OCI-LY7 (cell line): ENCODE results near the gene DOCK1. TPM values are rescaled to one million over a fixed set of nuclear protein-coding genes. Genes with fewer than 3 reads are reported as not detected.

Experiments used
- BruUV-seq: library from RNA; stranded (reverse); fragments of 400-500 nt; replicated peaks from 2 replicates; lab custom pipeline; 2021; lab: Mats Ljungman, UMichigan
- CTCF ChIA-PET: fragments of 300-600 bp; sonication (Branson Sonifier 250); formaldehyde crosslinking; loops from one replicate; lab custom pipeline; 2022; ENCODE audit warnings: antibody characterized with exemption; ENCODE audit not compliant: unreplicated experiment; lab: Charles Lee
- POLR2A ChIA-PET: fragments of 300-600 bp; sonication (Branson Sonifier 250); formaldehyde crosslinking; loops from one replicate; lab custom pipeline; 2022; ENCODE audit warnings: antibody characterized with exemption; lab: Charles Lee
- DNase-seq: peaks from one replicate; pipeline ENCODE4 v3.0.0-alpha.2; 2015; ENCODE audit warnings: low spot score
- H2AFZ ChIP-seq: fragments of 200-600 bp; sonication (generic), shearing (Covaris generic); 2 replicates; pipeline ENCODE4 v1.6.1; 2014; ENCODE audit warnings: mild to moderate bottlenecking, antibody characterized with exemption, low read length, moderate library complexity
- H3K27ac ChIP-seq: fragments of 200-600 bp; sonication (generic); 2 replicates; pipeline ENCODE4 v1.5.1; 2014; ENCODE audit warnings: mixed run types, low read depth, mild to moderate bottlenecking, moderate library complexity, low read length, inconsistent platforms; ENCODE audit not compliant: poor library complexity, severe bottlenecking
- H3K36me3 ChIP-seq: fragments of 200-600 bp; sonication (generic); 2 replicates; pipeline ENCODE4 v1.6.1; 2014; ENCODE audit warnings: mild to moderate bottlenecking, antibody characterized with exemption, low read length, moderate library complexity, mixed read lengths; ENCODE audit not compliant: insufficient read depth
- H3K4me1 ChIP-seq: fragments of 200-600 bp; sonication (generic); 2 replicates; pipeline ENCODE4 v1.5.1; 2014; ENCODE audit warnings: mild to moderate bottlenecking, low read length; ENCODE audit not compliant: insufficient read depth, poor library complexity, severe bottlenecking
- H3K4me2 ChIP-seq: fragments of 200-600 bp; sonication (generic); 2 replicates; pipeline ENCODE4 v1.6.1; 2014; ENCODE audit warnings: mild to moderate bottlenecking, low read length
- H3K4me3 ChIP-seq: fragments of 200-600 bp; sonication (generic); 2 replicates; pipeline ENCODE4 v1.5.1; 2014; ENCODE audit warnings: mild to moderate bottlenecking, low read depth, low read length; ENCODE audit not compliant: poor library complexity, severe bottlenecking
- H3K79me2 ChIP-seq: fragments of 200-600 bp; sonication (generic); 2 replicates; pipeline ENCODE4 v1.6.1; 2016; ENCODE audit warnings: low read depth, mild to moderate bottlenecking, low read length, moderate library complexity, mixed read lengths; ENCODE audit not compliant: insufficient read depth
- H3K9me2 ChIP-seq: fragments of 200-600 bp; sonication (generic); 2 replicates; pipeline ENCODE4 v1.6.1; 2016; ENCODE audit warnings: mild to moderate bottlenecking, low read length, mixed read lengths; ENCODE audit not compliant: insufficient read depth
- H3K9me3 ChIP-seq: fragments of 200-600 bp; sonication (generic); 2 replicates; pipeline ENCODE4 v1.6.1; 2014; ENCODE audit warnings: mild to moderate bottlenecking, mixed run types, low read length, mixed read lengths
- H4K20me1 ChIP-seq: fragments of 200-600 bp; sonication (generic); 2 replicates; pipeline ENCODE4 v1.6.1; 2014; ENCODE audit warnings: mild to moderate bottlenecking, antibody characterized with exemption, low read length, moderate library complexity, mixed read lengths; ENCODE audit not compliant: insufficient read depth
- CTCF ChIP-seq: fragments of 200-600 bp; sonication (generic); conservative IDR thresholded peaks from 2 replicates; pipeline ENCODE4 v1.5.1; 2014; ENCODE audit warnings: mild to moderate bottlenecking, antibody characterized with exemption, low read length, moderate library complexity, mixed read lengths
- EZH2phosphoT487 ChIP-seq: fragments of 200-600 bp; sonication (generic); IDR thresholded peaks from 2 replicates; pipeline ENCODE4 v1.6.1; 2018; ENCODE audit warnings: low read depth, borderline replicate concordance, mild to moderate bottlenecking, mixed run types, antibody characterized with exemption, low read length, moderate library complexity, mixed read lengths
- intact Hi-C: fragments of 100-400 bp; cut with micrococcal nuclease; formaldehyde crosslinking; loops from one replicate; pipeline ENCODE4 v1.10.0; 2022; ENCODE audit not compliant: unreplicated experiment
- total RNA-seq, 2 experiments: library from RNA; depleted of rRNA in 1 of 2; stranded (reverse); fragments of >200 nt in 1 of 2; shearing (Covaris generic) in 1 of 2; gene quantifications; 2 replicates each; pipeline ENCODE4 v1.2.3, GENCODE V29; 2014 to 2022

DOCK1 gene
- total RNA-seq, 2 experiments from 2014 or later = not detected

- H3K36me3 ChIP-seq = no peaks in the 10 kb centered on the region
- ChIA-PET POLR2A (no interaction called here), CTCF (no interaction called here)
- no peaks in the 10 kb centered on the region for H3K79me2 ChIP-seq
- H3K27ac ChIP-seq = no peak overlapping the region
- intact Hi-C loops = no loop called here
- BruUV-seq = no TSS peak
- H3K9me2 ChIP-seq = no peaks in the 10 kb centered on the region
- no peak overlapping the region for H3K4me2 ChIP-seq
- no peaks in the 10 kb centered on the region for H4K20me1 ChIP-seq
- H3K4me1 ChIP-seq = no peaks in the 10 kb centered on the region
- DNase-seq = no peak
- TF ChIP-seq CTCF (no peak), EZH2phosphoT487 (no peak)
- H2AFZ ChIP-seq = no peak overlapping the region
- H3K9me3 ChIP-seq = no peaks in the 10 kb centered on the region
- no peak overlapping the region for H3K4me3 ChIP-seq
Measured at GRCh38 chr10:126959906-126960685, 54.9 kb downstream of the DOCK1 start.

- Histone ChIP-seq H3K9me3 (no peaks in the 10 kb centered on the region), H3K27ac (no peak overlapping the region), H3K4me3 (no peak overlapping the region), H3K4me2 (no peak overlapping the region), H2AFZ (no peak overlapping the region), H4K20me1 (no peaks in the 10 kb centered on the region), H3K79me2 (no peaks in the 10 kb centered on the region), H3K9me2 (no peaks in the 10 kb centered on the region), H3K4me1 (no peaks in the 10 kb centered on the region), H3K36me3 (no peaks in the 10 kb centered on the region)
- ChIA-PET CTCF (no interaction called here), POLR2A (interaction anchor here (0.7 kb wide), 1 partner anchor 743 kb away, joined by 3 read pairs; no protein-coding TSS in a partner anchor)
- DNase-seq = no peak
- intact Hi-C loops = no loop called here
- BruUV-seq = no TSS peak
- TF ChIP-seq EZH2phosphoT487 = no peak
- TF ChIP-seq CTCF = no peak
Measured at GRCh38 chr10:126963354-126963753, 58.1 kb downstream of the DOCK1 start.

- intact Hi-C loops = no loop called here
- Histone ChIP-seq H3K4me3 (no peak overlapping the region), H3K79me2 (no peaks in the 10 kb centered on the region), H4K20me1 (no peaks in the 10 kb centered on the region), H2AFZ (no peak overlapping the region), H3K4me2 (no peak overlapping the region), H3K27ac (no peak overlapping the region), H3K9me3 (no peaks in the 10 kb centered on the region), H3K4me1 (no peaks in the 10 kb centered on the region), H3K9me2 (no peaks in the 10 kb centered on the region), H3K36me3 (no peaks in the 10 kb centered on the region)
- no peak for TF ChIP-seq CTCF
- TF ChIP-seq EZH2phosphoT487 = no peak
- POLR2A ChIA-PET = no interaction called here
- CTCF ChIA-PET = no interaction called here
- no peak for DNase-seq
- BruUV-seq = no TSS peak
Measured at GRCh38 chr10:126964190-126964589, 59.0 kb downstream of the DOCK1 start.
